GM06990 (cell line): ENCODE results near the gene RBM38.
"Not testable (repeated sequence)": the region's sequence is repeated elsewhere in the genome, so short reads cannot be mapped to it uniquely, and the experiment has no call there.

ENCODE experiments used
- DNase-seq: peaks from one replicate; pipeline ENCODE4 v3.0.0-alpha.2; 2011; ENCODE audit not compliant: insufficient read length; ENCODE audit errors: extremely low read depth
- H3K27me3 ChIP-seq: replicated peaks from 2 replicates; pipeline ENCODE4 v1.6.0; 2011; ENCODE audit warnings: low read length; ENCODE audit not compliant: control insufficient read depth, insufficient read depth
- H3K36me3 ChIP-seq: 2 replicates; pipeline ENCODE4 v1.5.1; 2011; ENCODE audit warnings: low read length; ENCODE audit not compliant: control insufficient read depth, insufficient read depth
- H3K4me3 ChIP-seq: replicated peaks from 2 replicates; pipeline ENCODE4 v1.5.1; 2011; ENCODE audit warnings: low read depth, mild to moderate bottlenecking, control low read depth, low read length
- CTCF ChIP-seq: IDR thresholded peaks from 2 replicates; pipeline ENCODE4 v1.5.1; 2011; ENCODE audit warnings: low read length, control low read depth, mild to moderate bottlenecking, inconsistent platforms; ENCODE audit not compliant: insufficient read depth, poor library complexity, severe bottlenecking

RBM38 gene

GRCh38 chr20:57428324-57429158 is 37.3 kb downstream of the RBM38 start:
- H3K36me3 ChIP-seq: no peaks in the 10 kb centered on the region
- H3K27me3 ChIP-seq: no peaks in the 10 kb centered on the region
- no peak for DNase-seq
- no peak for TF ChIP-seq CTCF
- no peak overlapping the region for H3K4me3 ChIP-seq

DNA sequence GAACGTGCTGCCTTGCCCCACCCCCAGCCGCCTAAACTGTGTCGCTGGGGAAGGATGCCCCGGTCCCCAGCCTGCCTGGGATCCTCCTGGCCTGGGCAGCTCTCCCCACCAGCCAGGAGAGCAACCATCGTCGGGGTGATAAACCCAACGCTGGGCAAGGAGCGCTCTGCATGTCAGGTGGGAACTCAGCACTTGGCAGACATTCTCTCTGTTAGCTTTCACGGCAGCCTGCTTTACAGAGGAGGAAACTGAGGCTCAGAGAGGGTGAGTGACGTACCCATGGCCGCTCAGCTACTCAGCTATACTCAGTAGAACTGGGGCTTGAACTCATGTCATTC is 37.9 kb downstream of the RBM38 start:
- Histone ChIP-seq H3K36me3 (no peaks in the 10 kb centered on the region), H3K4me3 (no peak overlapping the region), H3K27me3 (no peaks in the 10 kb centered on the region)
- DNase-seq: no peak
- TF ChIP-seq CTCF: no peak

GRCh38 chr20:57429580-57430200 is 38.5 kb downstream of the RBM38 start:
- no peak overlapping the region for H3K4me3 ChIP-seq
- no peaks in the 10 kb centered on the region for H3K27me3 ChIP-seq
- no peaks in the 10 kb centered on the region for H3K36me3 ChIP-seq
- DNase-seq: no peak
- TF ChIP-seq CTCF: no peak

DNA sequence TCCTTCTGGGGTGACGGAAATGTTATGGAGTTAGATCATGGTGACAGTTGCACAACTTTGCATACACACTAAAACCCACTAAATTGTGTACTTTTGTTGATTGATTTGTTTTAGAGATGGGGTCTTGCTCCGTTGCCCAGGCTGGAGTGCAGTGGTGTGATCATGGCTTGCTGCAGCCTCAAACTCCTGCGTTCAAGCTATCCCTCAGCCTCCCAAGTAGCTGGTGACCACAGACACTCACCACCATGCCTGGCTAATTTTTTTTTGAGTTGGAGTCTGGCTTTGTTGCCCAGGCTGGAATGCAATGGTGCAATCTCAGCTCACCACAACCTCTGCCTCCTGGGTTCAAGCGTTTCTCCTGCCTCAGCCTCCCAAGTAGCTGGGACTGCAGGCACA is 39.0 kb downstream of the RBM38 start:
- not testable (repeated sequence) for DNase-seq, H3K27me3 ChIP-seq, H3K36me3 ChIP-seq, H3K4me3 ChIP-seq

DNA sequence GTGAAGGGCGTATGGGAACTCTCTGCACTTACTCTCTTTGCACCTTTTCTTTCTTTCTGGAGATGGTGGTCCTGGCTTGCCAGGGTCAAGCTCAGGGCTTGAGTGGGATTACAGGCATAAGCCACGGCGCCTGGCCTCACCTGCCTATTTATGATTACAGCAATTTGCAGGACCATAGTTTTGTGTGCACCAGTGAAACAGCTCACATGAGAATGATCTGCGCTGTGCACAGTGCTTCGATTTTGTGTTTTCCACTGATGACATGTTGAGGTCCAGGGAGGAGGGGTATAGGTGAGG is 40.3 kb downstream of the RBM38 start:
- TF ChIP-seq CTCF: no peak

DNA sequence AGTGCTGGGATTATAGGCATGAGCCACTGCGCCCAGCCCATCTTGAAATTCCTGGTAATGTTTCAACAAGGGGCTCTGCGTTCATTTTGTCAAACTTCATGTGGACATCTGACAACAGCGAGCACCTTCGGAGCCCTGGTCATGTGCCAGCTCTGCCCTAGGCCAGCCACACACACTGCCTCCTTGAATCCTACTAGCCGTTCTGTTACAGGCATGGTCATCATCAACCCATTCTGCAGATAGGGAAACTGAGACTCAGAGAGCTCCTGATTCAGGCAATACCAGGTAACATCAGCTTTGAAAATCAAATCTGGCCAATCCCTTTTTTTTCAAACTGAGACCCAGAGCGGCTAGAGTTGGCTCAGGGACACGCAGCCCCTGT is 41.3 kb downstream of the RBM38 start:
- no peak for TF ChIP-seq CTCF
- Histone ChIP-seq H3K4me3 (no peak overlapping the region), H3K36me3 (no peaks in the 10 kb centered on the region), H3K27me3 (no peaks in the 10 kb centered on the region)
- no peak for DNase-seq

More for the DNA sequence above, 40.3 kb downstream of the RBM38 start:
- Histone ChIP-seq H3K27me3 (no peaks in the 10 kb centered on the region), H3K36me3 (no peaks in the 10 kb centered on the region), H3K4me3 (no peak overlapping the region)
- no peak for DNase-seq
